HEK293 (cell line): ENCODE results near the gene RAB3B.

Source experiments
- EGR2 ChIP-seq: fragments of 450-650 bp; formaldehyde crosslinking; IDR thresholded peaks from 2 replicates; pipeline ENCODE4 v1.5.1; 2016; ENCODE audit warnings: low read depth, missing biosample characterization, missing genetic modification characterization
- HOXC10 ChIP-seq: sonication (generic); formaldehyde crosslinking; IDR thresholded peaks from 2 replicates; pipeline ENCODE4 v1.8.1; 2023; ENCODE audit warnings: mild to moderate bottlenecking, missing genetic modification reagents
- KLF16 ChIP-seq: fragments of 450-650 bp; formaldehyde crosslinking; IDR thresholded peaks from 2 replicates; pipeline ENCODE4 v1.5.1; 2017; ENCODE audit warnings: missing biosample characterization, missing genetic modification characterization
- MEIS1 ChIP-seq: sonication (generic); formaldehyde crosslinking; IDR thresholded peaks from 2 replicates; pipeline ENCODE4 v1.8.1; 2022; ENCODE audit warnings: missing genetic modification reagents, mild to moderate bottlenecking, borderline replicate concordance
- SP2 ChIP-seq: fragments of 450-650 bp; formaldehyde crosslinking; IDR thresholded peaks from 2 replicates; pipeline ENCODE4 v1.5.1; 2016; ENCODE audit warnings: missing biosample characterization, missing genetic modification characterization
- TRIM28 ChIP-seq: IDR thresholded peaks from 2 replicates; pipeline ENCODE4 v1.6.1; 2011; ENCODE audit warnings: low read length, control low read depth, borderline replicate concordance
- WT1 ChIP-seq: fragments of 450-650 bp; formaldehyde crosslinking; IDR thresholded peaks from 2 replicates; pipeline ENCODE4 v1.5.1; 2016; ENCODE audit warnings: missing biosample characterization, missing genetic modification characterization
- YY1 ChIP-seq: fragments of 450-650 bp; formaldehyde crosslinking; IDR thresholded peaks from 2 replicates; pipeline ENCODE4 v1.5.1; 2018; ENCODE audit warnings: missing biosample characterization, missing genetic modification characterization
- ZBTB11 ChIP-seq: fragments of 450-650 bp; formaldehyde crosslinking; conservative IDR thresholded peaks from 2 replicates; pipeline ENCODE4 v1.5.1; 2016; ENCODE audit warnings: low read depth, missing biosample characterization, missing genetic modification characterization
- ZBTB17 ChIP-seq: fragments of 450-650 bp; formaldehyde crosslinking; IDR thresholded peaks from 2 replicates; pipeline ENCODE4 v1.5.1; 2016; ENCODE audit warnings: missing biosample characterization, missing genetic modification characterization
- ZBTB21 ChIP-seq: fragments of 450-650 bp; formaldehyde crosslinking; IDR thresholded peaks from 2 replicates; pipeline ENCODE4 v1.5.1; 2017; ENCODE audit warnings: missing biosample characterization, missing genetic modification characterization
- ZBTB26 ChIP-seq: fragments of 450-650 bp; formaldehyde crosslinking; optimal IDR thresholded peaks from 2 replicates; pipeline ENCODE3; 2016; ENCODE audit warnings: missing biosample characterization, mild to moderate bottlenecking, missing genetic modification characterization
- ZBTB48 ChIP-seq: fragments of 450-650 bp; formaldehyde crosslinking; IDR thresholded peaks from 2 replicates; pipeline ENCODE4 v1.5.1; 2016; ENCODE audit warnings: missing biosample characterization, missing genetic modification characterization
- ZFP37 ChIP-seq: fragments of 450-650 bp; formaldehyde crosslinking; IDR thresholded peaks from 2 replicates; pipeline ENCODE4 v1.5.1; 2016; ENCODE audit warnings: missing biosample characterization, missing genetic modification characterization
- ZNF184 ChIP-seq: fragments of 450-650 bp; IDR thresholded peaks from 2 replicates; pipeline ENCODE4 v1.5.1; 2018; ENCODE audit warnings: missing biosample characterization, mild to moderate bottlenecking, missing genetic modification characterization
- ZNF2 ChIP-seq: fragments of 450-650 bp; formaldehyde crosslinking; IDR thresholded peaks from 2 replicates; pipeline ENCODE4 v1.5.1; 2016; ENCODE audit warnings: missing biosample characterization, missing genetic modification characterization
- ZNF223 ChIP-seq: fragments of 450-650 bp; formaldehyde crosslinking; IDR thresholded peaks from 2 replicates; pipeline ENCODE4 v1.5.1; 2016; ENCODE audit warnings: missing biosample characterization, missing genetic modification characterization
- ZNF23 ChIP-seq: fragments of 450-650 bp; formaldehyde crosslinking; IDR thresholded peaks from 2 replicates; pipeline ENCODE4 v1.5.1; 2016; ENCODE audit warnings: missing biosample characterization, missing genetic modification characterization, borderline replicate concordance
- ZNF324 ChIP-seq: fragments of 450-650 bp; formaldehyde crosslinking; IDR thresholded peaks from 2 replicates; pipeline ENCODE4 v1.5.1; 2016; ENCODE audit warnings: missing biosample characterization, missing genetic modification characterization
- ZNF501 ChIP-seq: fragments of 450-650 bp; formaldehyde crosslinking; IDR thresholded peaks from 2 replicates; pipeline ENCODE4 v1.5.1; 2016; ENCODE audit warnings: missing biosample characterization, missing genetic modification characterization
- ZNF518A ChIP-seq: fragments of 450-650 bp; formaldehyde crosslinking; conservative IDR thresholded peaks from 2 replicates; pipeline ENCODE4 v1.5.1; 2016; ENCODE audit warnings: low read depth, missing biosample characterization, missing genetic modification characterization
- ZNF521 ChIP-seq: fragments of 450-650 bp; formaldehyde crosslinking; IDR thresholded peaks from 2 replicates; pipeline ENCODE4 v1.5.1; 2017; ENCODE audit warnings: missing biosample characterization, mild to moderate bottlenecking, missing genetic modification characterization
- ZNF580 ChIP-seq: fragments of 450-650 bp; formaldehyde crosslinking; IDR thresholded peaks from 2 replicates; pipeline ENCODE4 v1.5.1; 2016; ENCODE audit warnings: missing biosample characterization, missing genetic modification characterization
- ZNF610 ChIP-seq: fragments of 450-650 bp; formaldehyde crosslinking; IDR thresholded peaks from 2 replicates; pipeline ENCODE4 v1.5.1; 2016; ENCODE audit warnings: missing biosample characterization, missing genetic modification characterization, borderline replicate concordance
- ZNF777 ChIP-seq: fragments of 450-650 bp; formaldehyde crosslinking; IDR thresholded peaks from 2 replicates; pipeline ENCODE4 v1.5.1; 2017; ENCODE audit warnings: missing biosample characterization, missing genetic modification characterization, borderline replicate concordance
- ZNF830 ChIP-seq: fragments of 450-650 bp; IDR thresholded peaks from 2 replicates; pipeline ENCODE4 v1.5.0; 2018; ENCODE audit warnings: missing biosample characterization, missing genetic modification characterization, low read depth, mild to moderate bottlenecking, moderate library complexity
- ZSCAN16 ChIP-seq: fragments of 450-650 bp; formaldehyde crosslinking; IDR thresholded peaks from 2 replicates; pipeline ENCODE4 v1.5.1; 2016; ENCODE audit warnings: missing biosample characterization, missing genetic modification characterization
- ZSCAN5A ChIP-seq: fragments of 450-650 bp; formaldehyde crosslinking; IDR thresholded peaks from 2 replicates; pipeline ENCODE4 v1.5.1; 2016; ENCODE audit warnings: missing biosample characterization, missing genetic modification characterization
- ZXDB ChIP-seq: fragments of 450-650 bp; formaldehyde crosslinking; IDR thresholded peaks from 2 replicates; pipeline ENCODE4 v1.5.1; 2016; ENCODE audit warnings: missing biosample characterization, missing genetic modification characterization

The RAB3B gene

GRCh38 chr1:52033190-52034049 lies 42.9 kb upstream of the RAB3B start, which contains the start of gene KTI12 (continued):
- peak; percentile 88 for TF ChIP-seq ZNF518A (tag by site-specific recombination)
- TF ChIP-seq ZBTB11 (tag by site-specific recombination), result peak; percentile 93
- no peak; the same call in 1 of the 2 replicates for TF ChIP-seq KLF16 (tag by site-specific recombination)
- peak; percentile 71; the same call in 1 of the 2 replicates for TF ChIP-seq ZSCAN5A (tag by site-specific recombination)
- TF ChIP-seq YY1 (tag by site-specific recombination), result peak; percentile 83
- peak; percentile 77; the same call in 1 of the 2 replicates for TF ChIP-seq HOXC10 (CRISPR knock-in tag)
- TF ChIP-seq ZBTB48 (tag by site-specific recombination), result peak; percentile 69
- TF ChIP-seq ZSCAN16 (tag by site-specific recombination), result peak; percentile 64
- TF ChIP-seq ZBTB17 (tag by site-specific recombination), result peak; percentile 90
- TF ChIP-seq ZNF501 (tag by site-specific recombination), result peak; percentile 87
- no peak for TF ChIP-seq ZNF23 (tag by site-specific recombination)
- no peak for TF ChIP-seq ZNF521 (tag by site-specific recombination)
- peak; percentile 47; the same call in 1 of the 2 replicates for TF ChIP-seq ZNF777 (tag by site-specific recombination)
- peak; percentile 95 for TF ChIP-seq ZNF610
- no peak for TF ChIP-seq ZNF830 (tag by site-specific recombination)
- TF ChIP-seq ZXDB (tag by site-specific recombination), result peak; percentile 77
- TF ChIP-seq EGR2 (tag by site-specific recombination), result no peak
- no peak for TF ChIP-seq ZNF223 (tag by site-specific recombination)
- TF ChIP-seq WT1 (tag by site-specific recombination), result peak; percentile 41; the same call in 1 of the 2 replicates
- TF ChIP-seq ZNF580, result peak; percentile 86
- peak; percentile 77; the same call in 1 of the 2 replicates for TF ChIP-seq ZNF2 (tag by site-specific recombination)
- TF ChIP-seq MEIS1 (CRISPR knock-in tag), result no peak
- peak; percentile 69 for TF ChIP-seq SP2
- TF ChIP-seq ZNF324 (tag by site-specific recombination), result peak; percentile 74; the same call in 1 of the 2 replicates
- no peak for TF ChIP-seq ZNF184
- TF ChIP-seq ZBTB26 (tag by site-specific recombination), result peak; percentile 99
- peak; percentile 15; the same call in 1 of the 2 replicates for TF ChIP-seq TRIM28
- TF ChIP-seq ZBTB21 (tag by site-specific recombination), result no peak
- TF ChIP-seq ZFP37 (tag by site-specific recombination), result peak; percentile 84; the same call in 1 of the 2 replicates
